H1 (cell line): Measurements from ENCODE around the gene JMJD8.

Experiments
- CBX5 ChIP-seq: fragments of 300-800, 300-1000 bp; sonication (generic); IDR thresholded peaks from 2 replicates; pipeline ENCODE4 v1.7.1; 2016; ENCODE audit warnings: antibody characterized with exemption, low read length, low read depth
- EP300 ChIP-seq, 2 experiments: IDR thresholded peaks; 1 replicate in 1 of 2; 2 replicates in 1 of 2; pipeline ENCODE4 v1.6.1; 2011 to 2012; ENCODE audit warnings: low read depth in 2 of 2, low read length in 2 of 2, mild to moderate bottlenecking in 2 of 2, borderline replicate concordance in 1 of 2, inconsistent platforms in 1 of 2, moderate library complexity in 1 of 2
- SIN3A ChIP-seq, 2 experiments: IDR thresholded peaks in 1 of 2; conservative IDR thresholded peaks in 1 of 2; 2 replicates each; pipeline ENCODE4 v1.6.1; 2011 to 2012; ENCODE audit warnings: low read length in 2 of 2, improper control_type of control experiment in 1 of 2, low read depth in 1 of 2, mild to moderate bottlenecking in 1 of 2
- TAF1 ChIP-seq: IDR thresholded peaks from 2 replicates; pipeline ENCODE4 v1.6.1; 2011; ENCODE audit warnings: mild to moderate bottlenecking, low read depth, low read length
- TF ChIP-seq, protein P1 (sequence below), 3 experiments: IDR thresholded peaks; 1 replicate in 2 of 3; 2 replicates in 1 of 3; pipeline versions ENCODE4 v1.5.1 to v1.6.1; 2011; ENCODE audit warnings: low read length in 3 of 3, mild to moderate bottlenecking in 3 of 3, inconsistent platforms in 2 of 3, low read depth in 1 of 3, moderate library complexity in 1 of 3; ENCODE audit not compliant: insufficient read depth in 1 of 3; ENCODE audit errors: control extremely low read depth in 1 of 3

DNA sequence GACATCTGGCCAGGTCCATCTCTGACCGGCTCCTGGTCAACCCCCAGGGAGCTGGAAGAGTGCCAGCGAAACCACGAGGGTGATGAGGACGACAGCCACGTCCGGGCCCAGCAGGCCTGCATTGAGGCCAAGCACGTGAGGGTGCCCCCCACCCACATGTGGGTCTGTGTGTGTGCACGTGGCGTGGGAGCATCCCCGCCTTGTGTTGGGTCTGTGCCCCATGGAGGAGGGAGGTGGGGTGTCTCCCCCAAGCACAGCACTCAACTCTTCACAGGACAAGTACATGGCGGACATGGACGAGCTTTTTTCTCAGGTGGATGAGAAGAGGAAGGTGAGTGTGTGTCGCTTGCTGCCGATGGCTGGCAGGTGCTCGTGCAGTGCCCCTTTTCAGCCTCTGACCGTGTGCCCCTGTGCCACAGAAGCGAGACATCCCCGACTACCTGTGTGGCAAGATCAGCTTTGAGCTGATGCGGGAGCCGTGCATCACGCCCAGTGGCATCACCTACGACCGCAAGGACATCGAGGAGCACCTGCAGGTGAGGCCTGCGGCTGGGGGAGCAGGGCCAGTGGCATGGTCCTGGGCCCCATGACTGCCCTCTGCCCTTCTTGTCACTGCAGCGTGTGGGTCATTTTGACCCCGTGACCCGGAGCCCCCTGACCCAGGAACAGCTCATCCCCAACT, 2.2 kb downstream of the JMJD8 start:
- TF ChIP-seq SIN3A (conservative IDR thresholded peaks at IDR 0.05 in 1 of 2, IDR thresholded peaks at IDR 0.05 in 1 of 2; ENCODE audit: low read depth in 1 of 2, low read length in 2 of 2) (no peak), EP300 (IDR thresholded peaks at IDR 0.05; ENCODE audit: borderline replicate concordance in 1 of 2, low read depth in 2 of 2, low read length in 2 of 2) (no peak), CBX5 (no peak), TAF1 (no peak)
- TF ChIP-seq, protein P1, sequence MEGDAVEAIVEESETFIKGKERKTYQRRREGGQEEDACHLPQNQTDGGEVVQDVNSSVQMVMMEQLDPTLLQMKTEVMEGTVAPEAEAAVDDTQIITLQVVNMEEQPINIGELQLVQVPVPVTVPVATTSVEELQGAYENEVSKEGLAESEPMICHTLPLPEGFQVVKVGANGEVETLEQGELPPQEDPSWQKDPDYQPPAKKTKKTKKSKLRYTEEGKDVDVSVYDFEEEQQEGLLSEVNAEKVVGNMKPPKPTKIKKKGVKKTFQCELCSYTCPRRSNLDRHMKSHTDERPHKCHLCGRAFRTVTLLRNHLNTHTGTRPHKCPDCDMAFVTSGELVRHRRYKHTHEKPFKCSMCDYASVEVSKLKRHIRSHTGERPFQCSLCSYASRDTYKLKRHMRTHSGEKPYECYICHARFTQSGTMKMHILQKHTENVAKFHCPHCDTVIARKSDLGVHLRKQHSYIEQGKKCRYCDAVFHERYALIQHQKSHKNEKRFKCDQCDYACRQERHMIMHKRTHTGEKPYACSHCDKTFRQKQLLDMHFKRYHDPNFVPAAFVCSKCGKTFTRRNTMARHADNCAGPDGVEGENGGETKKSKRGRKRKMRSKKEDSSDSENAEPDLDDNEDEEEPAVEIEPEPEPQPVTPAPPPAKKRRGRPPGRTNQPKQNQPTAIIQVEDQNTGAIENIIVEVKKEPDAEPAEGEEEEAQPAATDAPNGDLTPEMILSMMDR (IDR thresholded peaks at IDR 0.05; ENCODE audit: control extremely low read depth in 1 of 3, insufficient read depth in 1 of 3, low read depth in 1 of 3, low read length in 3 of 3), result no peak
